MM.1S (cell line): ENCODE results near the gene PALD1.

Source experiments
- DNase-seq: peaks from one replicate; pipeline ENCODE4 v3.0.0-alpha.2; 2015
- H2AFZ ChIP-seq: fragments of 300-600 bp; sonication (generic); 2 replicates; pipeline ENCODE4 v1.6.0; 2016; ENCODE audit warnings: antibody characterized with exemption, low read length
- H3F3A ChIP-seq: fragments of 300-600 bp; sonication (generic); 2 replicates; pipeline ENCODE4 v1.6.1; 2016; ENCODE audit warnings: mild to moderate bottlenecking, antibody characterized with exemption, low read length, moderate library complexity, mixed read lengths; ENCODE audit not compliant: insufficient read depth
- H3K27ac ChIP-seq: fragments of 300-600 bp; sonication (generic); 2 replicates; pipeline ENCODE4 v1.5.1; 2016; ENCODE audit warnings: mild to moderate bottlenecking, low read length
- H3K27me3 ChIP-seq: fragments of 300-600 bp; sonication (generic); replicated peaks from 2 replicates; pipeline ENCODE4 v1.6.0; 2016; ENCODE audit warnings: low read length; ENCODE audit not compliant: insufficient read depth
- H3K36me3 ChIP-seq: fragments of 300-600 bp; sonication (generic); replicated peaks from 2 replicates; pipeline ENCODE4 v1.6.1; 2016; ENCODE audit warnings: mild to moderate bottlenecking, low read length, mixed read lengths; ENCODE audit not compliant: insufficient read depth
- H3K4me1 ChIP-seq: fragments of 300-600 bp; sonication (generic); 2 replicates; pipeline ENCODE4 v1.6.1; 2016; ENCODE audit warnings: low read length, mixed read lengths
- H3K4me2 ChIP-seq: fragments of 300-600 bp; sonication (generic); 2 replicates; pipeline ENCODE4 v1.6.0; 2016; ENCODE audit warnings: low read depth, low read length
- H3K4me3 ChIP-seq: fragments of 300-600 bp; sonication (generic); 2 replicates; pipeline ENCODE4 v1.5.1; 2016; ENCODE audit warnings: low read length, mixed read lengths
- H3K79me2 ChIP-seq: fragments of 300-600 bp; sonication (generic); 2 replicates; pipeline ENCODE4 v1.6.1; 2016; ENCODE audit warnings: mixed run types, low read length, mixed read lengths
- H3K9ac ChIP-seq: fragments of 300-600 bp; sonication (generic); 2 replicates; pipeline ENCODE4 v1.6.1; 2016; ENCODE audit warnings: low read length, mixed read lengths
- H3K9me2 ChIP-seq: fragments of 300-600 bp; sonication (generic); replicated peaks from 2 replicates; pipeline ENCODE4 v1.6.1; 2016; ENCODE audit warnings: mild to moderate bottlenecking, low read length, mixed read lengths; ENCODE audit not compliant: insufficient read depth
- H3K9me3 ChIP-seq: fragments of 300-600 bp; sonication (generic); replicated peaks from 2 replicates; pipeline ENCODE4 v1.6.1; 2016; ENCODE audit warnings: mild to moderate bottlenecking, low read length, mixed read lengths; ENCODE audit not compliant: insufficient read depth
- H4K20me1 ChIP-seq: fragments of 300-600 bp; sonication (generic); 2 replicates; pipeline ENCODE4 v1.6.1; 2016; ENCODE audit warnings: mild to moderate bottlenecking, low read length, moderate library complexity, mixed read lengths; ENCODE audit not compliant: insufficient read depth
- CTCF ChIP-seq: fragments of 300-600 bp; sonication (generic); IDR thresholded peaks from 2 replicates; pipeline ENCODE4 v1.5.1; 2016; ENCODE audit warnings: antibody characterized with exemption, low read length, mixed read lengths
- EZH2 ChIP-seq: fragments of 300-600 bp; sonication (generic); optimal IDR thresholded peaks from 2 replicates; pipeline ENCODE3; 2017; ENCODE audit warnings: low read depth, mild to moderate bottlenecking, antibody characterized with exemption, low read length, mixed read lengths
- EZH2phosphoT487 ChIP-seq: fragments of 300-600 bp; sonication (generic); IDR thresholded peaks from 2 replicates; pipeline ENCODE4 v1.6.1; 2018; ENCODE audit warnings: antibody characterized with exemption, low read length

PALD1 gene

GRCh38 chr10:70508912-70509756, 30.6 kb downstream of the PALD1 start:
- Histone ChIP-seq H3K4me1 (peaks cover 63% of the 10 kb centered on the region), H3K4me2 (peak overlapping the region; percentile 59), H3K9ac (peak overlapping the region; percentile 44)

GRCh38 chr10:70509757-70510147, 31.2 kb downstream of the PALD1 start:
- Histone ChIP-seq H3K27ac (peak overlapping the region; percentile 81; the same call in 1 of the 2 replicates), H3K9me3 (no peaks in the 10 kb centered on the region), H3K4me1 (peaks cover 68% of the 10 kb centered on the region), H3K79me2 (peaks cover 85% of the 10 kb centered on the region), H3K36me3 (0 out of 2 replicates have a peak, but pooled peaks cover under 1% of the 10 kb centered on the region), H2AFZ (no peak overlapping the region), H3K4me2 (peak overlapping the region; percentile 59; the same call in 1 of the 2 replicates), H3K27me3 (no peaks in the 10 kb centered on the region), H3K4me3 (no peak overlapping the region), H3K9ac (peak overlapping the region; percentile 44; the same call in 1 of the 2 replicates), H4K20me1 (no peaks in the 10 kb centered on the region), H3F3A (peaks cover 15% of the 10 kb centered on the region; the same call in 1 of the 2 replicates), H3K9me2 (no peaks in the 10 kb centered on the region)
- no peak for DNase-seq
- TF ChIP-seq EZH2phosphoT487 (no peak), EZH2 (no peak), CTCF (no peak)

More at GRCh38 chr10:70508912-70509756, 30.6 kb downstream of the PALD1 start:
- H3K9me3 ChIP-seq = no peaks in the 10 kb centered on the region
- no peak; the same call in 1 of the 2 replicates for TF ChIP-seq CTCF
- TF ChIP-seq EZH2 = no peak
- TF ChIP-seq EZH2phosphoT487 = no peak
- no peaks in the 10 kb centered on the region for H4K20me1 ChIP-seq
- peaks cover 85% of the 10 kb centered on the region for H3K79me2 ChIP-seq
- H3F3A ChIP-seq = peaks cover 15% of the 10 kb centered on the region; the same call in 1 of the 2 replicates
- H3K27ac ChIP-seq = peak overlapping the region; percentile 81
- no peaks in the 10 kb centered on the region for H3K9me2 ChIP-seq
- no peaks in the 10 kb centered on the region for H3K27me3 ChIP-seq
- H2AFZ ChIP-seq = no peak overlapping the region; the same call in 1 of the 2 replicates
- H3K4me3 ChIP-seq = peak overlapping the region; percentile 29
- peak; percentile 84 for DNase-seq
- 0 out of 2 replicates have a peak, but pooled peaks cover 4% of the 10 kb centered on the region for H3K36me3 ChIP-seq

- no peak for DNase-seq
- Histone ChIP-seq H3K27me3 (no peaks in the 10 kb centered on the region), H3F3A (peaks cover 15% of the 10 kb centered on the region; the same call in 1 of the 2 replicates), H3K9me3 (no peaks in the 10 kb centered on the region), H3K27ac (no peak overlapping the region), H3K4me1 (peaks cover 68% of the 10 kb centered on the region), H2AFZ (no peak overlapping the region), H4K20me1 (no peaks in the 10 kb centered on the region), H3K9me2 (no peaks in the 10 kb centered on the region), H3K9ac (no peak overlapping the region), H3K4me3 (no peak overlapping the region), H3K79me2 (peaks cover 85% of the 10 kb centered on the region), H3K36me3 (no peaks in the 10 kb centered on the region), H3K4me2 (no peak overlapping the region)
- no peak for TF ChIP-seq CTCF
- TF ChIP-seq EZH2phosphoT487 = no peak
- no peak for TF ChIP-seq EZH2
Measured at GRCh38 chr10:70510453-70510852, 31.9 kb downstream of the PALD1 start.
